Mucosa of rectum (tissue), 2 donors: ENCODE data around the gene SHANK2.
A peak's percentile ranks its signal among the peaks of the same experiment; 100 is the strongest.

Experiments used
- H3K27ac ChIP-seq, 2 donors: one replicate each; pipeline ENCODE4 v1.7.0; 2013; ENCODE audit warnings: inconsistent platforms in 2 of 2, low read depth in 2 of 2, low read length in 2 of 2
- H3K27me3 ChIP-seq, 2 donors: one replicate each; pipeline ENCODE4 v1.7.0; 2013; ENCODE audit warnings: low read length in 2 of 2; ENCODE audit not compliant: control insufficient read depth in 2 of 2, insufficient read depth in 2 of 2
- H3K36me3 ChIP-seq, 2 donors: one replicate each; pipeline ENCODE4 v1.7.0; 2013; ENCODE audit warnings: low read length in 2 of 2; ENCODE audit not compliant: control insufficient read depth in 2 of 2, insufficient read depth in 2 of 2
- H3K4me1 ChIP-seq, 2 donors: one replicate each; pipeline ENCODE4 v1.7.0; 2013; ENCODE audit warnings: low read length in 2 of 2, mild to moderate bottlenecking in 1 of 2; ENCODE audit not compliant: control insufficient read depth in 2 of 2, insufficient read depth in 2 of 2
- H3K4me3 ChIP-seq, 2 donors: one replicate each; pipeline ENCODE4 v1.7.0; 2013; ENCODE audit warnings: low read length in 2 of 2
- H3K9ac ChIP-seq, 2 donors: one replicate each; pipeline ENCODE4 v1.7.0; 2013; ENCODE audit warnings: low read length in 2 of 2, low read depth in 1 of 2, mild to moderate bottlenecking in 1 of 2
- H3K9me3 ChIP-seq, 2 donors: one replicate each; pipeline ENCODE4 v1.7.0; 2013; ENCODE audit warnings: low read length in 2 of 2; ENCODE audit not compliant: control insufficient read depth in 2 of 2
- donor health status: healthy.
- donor health status: Normal muscosa, but diverticular disease.

The SHANK2 gene

GRCh38 chr11:71210861-71211260 lies 41.5 kb downstream of the SHANK2 start:
- Histone ChIP-seq H3K36me3 (no peaks in the 10 kb centered on the region), H3K9ac (no peak overlapping the region), H3K27ac (no peak overlapping the region), H3K27me3 (no peaks in the 10 kb centered on the region), H3K9me3 (no peaks in the 10 kb centered on the region), H3K4me3 (no peak overlapping the region), H3K4me1 (no peaks in the 10 kb centered on the region)

GRCh38 chr11:71209656-71210055 lies 42.7 kb downstream of the SHANK2 start:
- Histone ChIP-seq H3K9ac (no peak overlapping the region), H3K4me1 (no peaks in the 10 kb centered on the region), H3K9me3 (no peaks in the 10 kb centered on the region), H3K4me3 (no peak overlapping the region), H3K36me3 (no peaks in the 10 kb centered on the region), H3K27me3 (no peaks in the 10 kb centered on the region), H3K27ac (no peak overlapping the region)

GRCh38 chr11:71209181-71209580 lies 43.2 kb downstream of the SHANK2 start:
- Histone ChIP-seq H3K4me1 (no peaks in the 10 kb centered on the region), H3K4me3 (no peak overlapping the region), H3K9me3 (no peaks in the 10 kb centered on the region), H3K27me3 (no peaks in the 10 kb centered on the region), H3K27ac (no peak overlapping the region), H3K9ac (no peak overlapping the region), H3K36me3 (no peaks in the 10 kb centered on the region)

GRCh38 chr11:71208011-71208774 lies 44.2 kb downstream of the SHANK2 start:
- Histone ChIP-seq H3K4me1 (no peaks in the 10 kb centered on the region), H3K9me3 (no peaks in the 10 kb centered on the region), H3K36me3 (no peaks in the 10 kb centered on the region), H3K27ac (no peak overlapping the region), H3K4me3 (no peak overlapping the region), H3K27me3 (no peaks in the 10 kb centered on the region), H3K9ac (no peak overlapping the region)

GRCh38 chr11:71207563-71207962 lies 44.8 kb downstream of the SHANK2 start:
- H3K9ac ChIP-seq = no peak overlapping the region

GRCh38 chr11:71206186-71206585 lies 46.2 kb downstream of the SHANK2 start:
- Histone ChIP-seq H3K36me3 (no peaks in the 10 kb centered on the region), H3K4me1 (no peaks in the 10 kb centered on the region), H3K9me3 (no peaks in the 10 kb centered on the region), H3K4me3 (peak overlapping the region in 1 of 2 donors; percentile 41), H3K27me3 (no peaks in the 10 kb centered on the region), H3K9ac (no peak overlapping the region), H3K27ac (no peak overlapping the region)

More at GRCh38 chr11:71207563-71207962, 44.8 kb downstream of the SHANK2 start:
- H3K4me1 ChIP-seq = no peaks in the 10 kb centered on the region
- no peak overlapping the region for H3K4me3 ChIP-seq
- no peaks in the 10 kb centered on the region for H3K36me3 ChIP-seq
- H3K27ac ChIP-seq = no peak overlapping the region
- no peaks in the 10 kb centered on the region for H3K9me3 ChIP-seq
- no peaks in the 10 kb centered on the region for H3K27me3 ChIP-seq

GRCh38 chr11:71204748-71205664 lies 47.4 kb downstream of the SHANK2 start:
- Histone ChIP-seq H3K9ac (no peak overlapping the region), H3K4me1 (no peaks in the 10 kb centered on the region), H3K27me3 (no peaks in the 10 kb centered on the region), H3K27ac (peak overlapping the region in 1 of 2 donors; percentile 38), H3K36me3 (no peaks in the 10 kb centered on the region), H3K4me3 (no peak overlapping the region), H3K9me3 (no peaks in the 10 kb centered on the region)

GRCh38 chr11:71204294-71204693 lies 48.1 kb downstream of the SHANK2 start:
- H3K4me1 ChIP-seq = no peaks in the 10 kb centered on the region
- H3K9me3 ChIP-seq = no peaks in the 10 kb centered on the region
- no peak overlapping the region for H3K27ac ChIP-seq
- no peaks in the 10 kb centered on the region for H3K27me3 ChIP-seq
- no peak overlapping the region for H3K9ac ChIP-seq
- no peak overlapping the region for H3K4me3 ChIP-seq
- H3K36me3 ChIP-seq = no peaks in the 10 kb centered on the region

GRCh38 chr11:71203681-71204080 lies 48.7 kb downstream of the SHANK2 start:
- H3K9me3 ChIP-seq = no peaks in the 10 kb centered on the region
- H3K27me3 ChIP-seq = no peaks in the 10 kb centered on the region
- H3K9ac ChIP-seq = no peak overlapping the region
- H3K27ac ChIP-seq = no peak overlapping the region
- no peaks in the 10 kb centered on the region for H3K36me3 ChIP-seq
- no peaks in the 10 kb centered on the region for H3K4me1 ChIP-seq
- H3K4me3 ChIP-seq = no peak overlapping the region

GRCh38 chr11:71202966-71203365 lies 49.4 kb downstream of the SHANK2 start:
- no peaks in the 10 kb centered on the region for H3K27me3 ChIP-seq
- H3K4me3 ChIP-seq = no peak overlapping the region
- no peaks in the 10 kb centered on the region for H3K9me3 ChIP-seq
- no peaks in the 10 kb centered on the region for H3K36me3 ChIP-seq
- H3K9ac ChIP-seq = no peak overlapping the region
- H3K4me1 ChIP-seq = no peaks in the 10 kb centered on the region
- no peak overlapping the region for H3K27ac ChIP-seq
